ENCODE results near the gene CRELD2. TPM values are rescaled to one million over a fixed set of nuclear protein-coding genes. Genes with fewer than 3 reads are reported as not detected.

CRELD2 gene
- polyA plus RNA-seq, 1 donor (not counting 4 experiments of a cell fraction or from before 2014, with no cell fraction given): 33.5 TPM

- FAIRE-seq (no peak), DNase-seq (ENCODE audit: low read depth, low spot score) (no peak)
- H3K9ac ChIP-seq (ENCODE audit: control insufficient read depth, extremely low read depth, insufficient read depth, low read length): no peak overlapping the region
- TF ChIP-seq CTCF (optimal IDR thresholded peaks at IDR 0.05 in 1 of 3, IDR thresholded peaks at IDR 0.05 in 1 of 3, conservative IDR thresholded peaks at IDR 0.05 in 1 of 3; ENCODE audit: extremely low read depth in 1 of 3, insufficient read depth in 2 of 3, low read length in 3 of 3) (no peak), EZH2 (IDR thresholded peaks at IDR 0.05; ENCODE audit: low read length) (no peak)
- H3K9me1 ChIP-seq (ENCODE audit: control insufficient read depth, extremely low read depth, insufficient read depth, low read length): no peaks in the 10 kb centered on the region
- H3K36me3 ChIP-seq (ENCODE audit: control insufficient read depth in 2 of 2, extremely low read depth in 1 of 2, insufficient read depth in 2 of 2, low read length in 2 of 2): peaks cover 4 to 22% of the 10 kb centered on the region in 2 experiments
- H3K79me2 ChIP-seq (ENCODE audit: control insufficient read depth, insufficient read depth, low read length): no peaks in the 10 kb centered on the region
- H3K27me3 ChIP-seq (ENCODE audit: control insufficient read depth, extremely low read depth, insufficient read depth, low read length): no peaks in the 10 kb centered on the region
- H4K20me1 ChIP-seq (ENCODE audit: control insufficient read depth, extremely low read depth, insufficient read depth, low read length): no peaks in the 10 kb centered on the region
- peaks cover 3% of the 10 kb centered on the region for H3K9me3 ChIP-seq (ENCODE audit: control insufficient read depth, low read depth, low read length)
- no peak overlapping the region for H3K4me3 ChIP-seq (ENCODE audit: control insufficient read depth in 2 of 3, extremely low read depth in 1 of 3, insufficient read depth in 2 of 3, low read depth in 1 of 3, low read length in 3 of 3)
- H2AFZ ChIP-seq (ENCODE audit: control insufficient read depth, low read length): no peak overlapping the region
- H3K4me1 ChIP-seq (ENCODE audit: control insufficient read depth, extremely low read depth, insufficient read depth, low read length): no peaks in the 10 kb centered on the region
- dilution Hi-C loops (cut with MboI; ENCODE audit: extremely low pct_ligation_motif_present, low sequenced_read_pairs): no loop called here
- no peak overlapping the region for H3K27ac ChIP-seq (ENCODE audit: control insufficient read depth, insufficient read depth, low read length)
- no peak overlapping the region for H3K4me2 ChIP-seq (ENCODE audit: control insufficient read depth, extremely low read depth, insufficient read depth, low read depth, low read length)
Measured at GRCh38 chr22:49897015-49897684, 21.3 kb upstream of the CRELD2 start.

GRCh38 chr22:49899530-49899929, 18.9 kb upstream of the CRELD2 start:
- TF ChIP-seq CTCF (optimal IDR thresholded peaks at IDR 0.05 in 1 of 3, IDR thresholded peaks at IDR 0.05 in 1 of 3, conservative IDR thresholded peaks at IDR 0.05 in 1 of 3; ENCODE audit: extremely low read depth in 1 of 3, insufficient read depth in 2 of 3, low read length in 3 of 3) (no peak), EZH2 (IDR thresholded peaks at IDR 0.05; ENCODE audit: low read length) (no peak)
- no peaks in the 10 kb centered on the region for H4K20me1 ChIP-seq (ENCODE audit: control insufficient read depth, extremely low read depth, insufficient read depth, low read length)
- no peak overlapping the region for H3K9ac ChIP-seq (ENCODE audit: control insufficient read depth, extremely low read depth, insufficient read depth, low read length)
- dilution Hi-C loops (cut with MboI; ENCODE audit: extremely low pct_ligation_motif_present, low sequenced_read_pairs): no loop called here
- no peaks in the 10 kb centered on the region for H3K79me2 ChIP-seq (ENCODE audit: control insufficient read depth, insufficient read depth, low read length)
- H3K27me3 ChIP-seq (ENCODE audit: control insufficient read depth, extremely low read depth, insufficient read depth, low read length): no peaks in the 10 kb centered on the region
- H3K4me2 ChIP-seq (ENCODE audit: control insufficient read depth, extremely low read depth, insufficient read depth, low read depth, low read length): no peak overlapping the region
- no peaks in the 10 kb centered on the region for H3K9me1 ChIP-seq (ENCODE audit: control insufficient read depth, extremely low read depth, insufficient read depth, low read length)
- no peak overlapping the region for H3K27ac ChIP-seq (ENCODE audit: control insufficient read depth, insufficient read depth, low read length)
- no peak overlapping the region for H2AFZ ChIP-seq (ENCODE audit: control insufficient read depth, low read length)
- FAIRE-seq (no peak), DNase-seq (ENCODE audit: low read depth, low spot score) (no peak)
- H3K36me3 ChIP-seq (ENCODE audit: control insufficient read depth in 2 of 2, extremely low read depth in 1 of 2, insufficient read depth in 2 of 2, low read length in 2 of 2): peaks cover 3 to 17% of the 10 kb centered on the region in 2 experiments
- no peak overlapping the region for H3K4me3 ChIP-seq (ENCODE audit: control insufficient read depth in 2 of 3, extremely low read depth in 1 of 3, insufficient read depth in 2 of 3, low read depth in 1 of 3, low read length in 3 of 3)
- no peaks in the 10 kb centered on the region for H3K4me1 ChIP-seq (ENCODE audit: control insufficient read depth, extremely low read depth, insufficient read depth, low read length)
- H3K9me3 ChIP-seq (ENCODE audit: control insufficient read depth, low read depth, low read length): peaks cover 3% of the 10 kb centered on the region
